ENCODE results near the gene CSPG4.
A peak's percentile ranks its signal among the peaks of the same experiment; 100 is the strongest.
"Not testable (repeated sequence)": the region's sequence is repeated elsewhere in the genome, so short reads cannot be mapped to it uniquely, and the experiment has no call there.

Gene CSPG4

GRCh38 chr15:75745305-75745704, 32.7 kb upstream of the CSPG4 start:
- no peak for TF ChIP-seq CTCF (IDR thresholded peaks at IDR 0.05; ENCODE audit: insufficient read depth, low read depth, low read length, missing control alignments)
- no peak overlapping the region for H3K4me3 ChIP-seq (ENCODE audit: low read length)
- DNase-seq (ENCODE audit: low read depth) = no peak

GRCh38 chr15:75742346-75742745, 29.7 kb upstream of the CSPG4 start:
- H3K4me3 ChIP-seq (ENCODE audit: low read length) = not testable (repeated sequence)

GRCh38 chr15:75739791-75740190, 27.1 kb upstream of the CSPG4 start:
- no peak overlapping the region for H3K4me3 ChIP-seq (ENCODE audit: low read length)
- DNase-seq (ENCODE audit: low read depth) = no peak
- TF ChIP-seq CTCF (IDR thresholded peaks at IDR 0.05; ENCODE audit: insufficient read depth, low read depth, low read length, missing control alignments) = no peak

More at GRCh38 chr15:75742346-75742745, 29.7 kb upstream of the CSPG4 start:
- DNase-seq (ENCODE audit: low read depth) = not testable (repeated sequence)

GRCh38 chr15:75738647-75739325, 26.1 kb upstream of the CSPG4 start:
- peak; percentile 93 for DNase-seq (ENCODE audit: low read depth)
- no peak for TF ChIP-seq CTCF (IDR thresholded peaks at IDR 0.05; ENCODE audit: insufficient read depth, low read depth, low read length, missing control alignments)
- H3K4me3 ChIP-seq (ENCODE audit: low read length) = peak overlapping the region; percentile 71

GRCh38 chr15:75738014-75738646, 25.5 kb upstream of the CSPG4 start:
- TF ChIP-seq CTCF (IDR thresholded peaks at IDR 0.05; ENCODE audit: insufficient read depth, low read depth, low read length, missing control alignments) = no peak
- no peak for DNase-seq (ENCODE audit: low read depth)
- H3K4me3 ChIP-seq (ENCODE audit: low read length) = peak overlapping the region; percentile 71

GRCh38 chr15:75737116-75738013, 24.7 kb upstream of the CSPG4 start:
- peak overlapping the region; percentile 71 for H3K4me3 ChIP-seq (ENCODE audit: low read length)
- not testable (repeated sequence) for DNase-seq (ENCODE audit: low read depth)

GRCh38 chr15:75736256-75736655, 23.6 kb upstream of the CSPG4 start:
- no peak for TF ChIP-seq CTCF (IDR thresholded peaks at IDR 0.05; ENCODE audit: insufficient read depth, low read depth, low read length, missing control alignments)
- no peak for DNase-seq (ENCODE audit: low read depth)
- H3K4me3 ChIP-seq (ENCODE audit: low read length) = no peak overlapping the region

- H3K4me3 ChIP-seq (ENCODE audit: low read length); DNase-seq (ENCODE audit: low read depth): not testable (repeated sequence)
Observed at GRCh38 chr15:75734861-75735760, 22.5 kb upstream of the CSPG4 start.
